Measurements from ENCODE around the gene FBRSL1. TPM values are rescaled to one million over a fixed set of nuclear protein-coding genes. Genes with fewer than 3 reads are reported as not detected.

The FBRSL1 gene
- total and polyA plus RNA-seq, 2 donors (not counting 3 experiments of a cell fraction or from before 2014, with no cell fraction given) = 19.3 to 79.8 TPM

DNA sequence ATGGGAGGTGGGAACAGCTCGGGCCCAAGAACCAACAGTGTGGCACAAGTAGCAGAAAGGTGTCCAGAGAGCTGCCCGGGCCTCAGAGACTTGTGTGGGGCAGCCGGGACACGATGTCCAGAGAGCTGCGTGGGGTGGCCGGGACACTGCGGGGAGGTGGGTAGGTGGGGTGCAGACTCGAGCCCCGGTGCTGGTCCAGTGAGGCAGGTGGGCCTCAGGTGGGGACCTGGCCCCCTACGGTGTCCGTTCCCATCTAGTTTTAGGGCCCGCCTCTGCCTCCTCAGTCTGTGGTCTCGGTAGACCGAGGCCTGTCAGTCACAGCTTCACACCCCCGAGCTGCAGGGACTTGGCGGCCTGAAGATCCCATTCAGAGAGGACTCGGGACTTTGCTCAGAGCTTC lies 6.3 kb upstream of the FBRSL1 start:
- no peaks in the 10 kb centered on the region for H3K27me3 ChIP-seq (ENCODE audit: control insufficient read depth in 2 of 2, insufficient read depth in 2 of 2, low read length in 2 of 2)
- H3K36me3 ChIP-seq (ENCODE audit: control insufficient read depth in 2 of 2, extremely low read depth in 1 of 2, insufficient read depth in 2 of 2, low read length in 2 of 2) = no peaks in the 10 kb centered on the region
- no peaks in the 10 kb centered on the region for H3K4me1 ChIP-seq (ENCODE audit: control insufficient read depth, extremely low read depth, insufficient read depth, low read length)
- BruUV-seq (replicated peaks) = no TSS peak
- H3K9me1 ChIP-seq (replicated peaks; ENCODE audit: control insufficient read depth, extremely low read depth, insufficient read depth, low read length) = no peaks in the 10 kb centered on the region
- H4K20me1 ChIP-seq (replicated peaks; ENCODE audit: control insufficient read depth, extremely low read depth, insufficient read depth, low read length) = no peaks in the 10 kb centered on the region
- no peak overlapping the region for H3K4me2 ChIP-seq (ENCODE audit: insufficient read depth, low read length)
- H3K9me3 ChIP-seq (replicated peaks; ENCODE audit: control insufficient read depth, insufficient read depth, low read length) = no peaks in the 10 kb centered on the region
- dilution Hi-C loops (cut with MboI; ENCODE audit: extremely low pct_ligation_motif_present, low sequenced_read_pairs) (no loop called here), intact Hi-C loops (cut with micrococcal nuclease) (no loop called here)
- H3K9ac ChIP-seq (replicated peaks; ENCODE audit: extremely low read depth, insufficient read depth, low read length) = no peak overlapping the region
- DNase-seq (ENCODE audit: low read depth, low spot score) = no peak
- H3K4me3 ChIP-seq (replicated peaks in 1 of 3; ENCODE audit: insufficient read depth in 1 of 3, low read depth in 1 of 3, low read length in 3 of 3) = no peak overlapping the region
- TF ChIP-seq MYC (IDR thresholded peaks at IDR 0.05; ENCODE audit: low read depth, low read length) = no peak
- TF ChIP-seq POLR2AphosphoS5 (IDR thresholded peaks at IDR 0.05; ENCODE audit: insufficient read depth, low read depth, low read length) = no peak
- TF ChIP-seq GATA2 (IDR thresholded peaks at IDR 0.05; ENCODE audit: insufficient read depth, insufficient read length, low read depth, low read length) = no peak
- TF ChIP-seq JUN (IDR thresholded peaks at IDR 0.05; ENCODE audit: borderline replicate concordance, insufficient read depth, insufficient read length, low read depth) = no peak
- TF ChIP-seq, protein P1, sequence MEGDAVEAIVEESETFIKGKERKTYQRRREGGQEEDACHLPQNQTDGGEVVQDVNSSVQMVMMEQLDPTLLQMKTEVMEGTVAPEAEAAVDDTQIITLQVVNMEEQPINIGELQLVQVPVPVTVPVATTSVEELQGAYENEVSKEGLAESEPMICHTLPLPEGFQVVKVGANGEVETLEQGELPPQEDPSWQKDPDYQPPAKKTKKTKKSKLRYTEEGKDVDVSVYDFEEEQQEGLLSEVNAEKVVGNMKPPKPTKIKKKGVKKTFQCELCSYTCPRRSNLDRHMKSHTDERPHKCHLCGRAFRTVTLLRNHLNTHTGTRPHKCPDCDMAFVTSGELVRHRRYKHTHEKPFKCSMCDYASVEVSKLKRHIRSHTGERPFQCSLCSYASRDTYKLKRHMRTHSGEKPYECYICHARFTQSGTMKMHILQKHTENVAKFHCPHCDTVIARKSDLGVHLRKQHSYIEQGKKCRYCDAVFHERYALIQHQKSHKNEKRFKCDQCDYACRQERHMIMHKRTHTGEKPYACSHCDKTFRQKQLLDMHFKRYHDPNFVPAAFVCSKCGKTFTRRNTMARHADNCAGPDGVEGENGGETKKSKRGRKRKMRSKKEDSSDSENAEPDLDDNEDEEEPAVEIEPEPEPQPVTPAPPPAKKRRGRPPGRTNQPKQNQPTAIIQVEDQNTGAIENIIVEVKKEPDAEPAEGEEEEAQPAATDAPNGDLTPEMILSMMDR (IDR thresholded peaks at IDR 0.05; ENCODE audit: extremely low read depth in 1 of 2, insufficient read depth in 1 of 2, low read depth in 1 of 2, low read length in 2 of 2) = no peak
- TF ChIP-seq EZH2 (IDR thresholded peaks at IDR 0.05; ENCODE audit: borderline replicate concordance, low read depth, low read length, severe bottlenecking) = no peak
- no peak for TF ChIP-seq FOS (IDR thresholded peaks at IDR 0.05; ENCODE audit: borderline replicate concordance, insufficient read depth, low read length)
- TF ChIP-seq, protein P2, sequence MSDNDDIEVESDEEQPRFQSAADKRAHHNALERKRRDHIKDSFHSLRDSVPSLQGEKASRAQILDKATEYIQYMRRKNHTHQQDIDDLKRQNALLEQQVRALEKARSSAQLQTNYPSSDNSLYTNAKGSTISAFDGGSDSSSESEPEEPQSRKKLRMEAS (IDR thresholded peaks at IDR 0.05; ENCODE audit: insufficient read depth, insufficient read length) = no peak
- no peak for TF ChIP-seq POLR2A (IDR thresholded peaks at IDR 0.05; ENCODE audit: low read depth, low read length)
- ChIA-PET CTCF (no interaction called here), POLR2A (no interaction called here)
- no peaks in the 10 kb centered on the region for H3K79me2 ChIP-seq (ENCODE audit: control insufficient read depth, insufficient read depth, low read length)
- FAIRE-seq = no peak
- no peak overlapping the region for H2AFZ ChIP-seq (ENCODE audit: low read depth, low read length)
- H3K27ac ChIP-seq (ENCODE audit: insufficient read depth, low read depth, low read length) = no peak overlapping the region
